Measurements from ENCODE around the gene CBX8.

Gene CBX8

GRCh38 chr17:79813297-79814126 is 16.6 kb upstream of the CBX8 start:
- TF ChIP-seq, protein P1, sequence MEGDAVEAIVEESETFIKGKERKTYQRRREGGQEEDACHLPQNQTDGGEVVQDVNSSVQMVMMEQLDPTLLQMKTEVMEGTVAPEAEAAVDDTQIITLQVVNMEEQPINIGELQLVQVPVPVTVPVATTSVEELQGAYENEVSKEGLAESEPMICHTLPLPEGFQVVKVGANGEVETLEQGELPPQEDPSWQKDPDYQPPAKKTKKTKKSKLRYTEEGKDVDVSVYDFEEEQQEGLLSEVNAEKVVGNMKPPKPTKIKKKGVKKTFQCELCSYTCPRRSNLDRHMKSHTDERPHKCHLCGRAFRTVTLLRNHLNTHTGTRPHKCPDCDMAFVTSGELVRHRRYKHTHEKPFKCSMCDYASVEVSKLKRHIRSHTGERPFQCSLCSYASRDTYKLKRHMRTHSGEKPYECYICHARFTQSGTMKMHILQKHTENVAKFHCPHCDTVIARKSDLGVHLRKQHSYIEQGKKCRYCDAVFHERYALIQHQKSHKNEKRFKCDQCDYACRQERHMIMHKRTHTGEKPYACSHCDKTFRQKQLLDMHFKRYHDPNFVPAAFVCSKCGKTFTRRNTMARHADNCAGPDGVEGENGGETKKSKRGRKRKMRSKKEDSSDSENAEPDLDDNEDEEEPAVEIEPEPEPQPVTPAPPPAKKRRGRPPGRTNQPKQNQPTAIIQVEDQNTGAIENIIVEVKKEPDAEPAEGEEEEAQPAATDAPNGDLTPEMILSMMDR (IDR thresholded peaks at IDR 0.05; ENCODE audit: borderline replicate concordance, extremely low read depth, low read length, poor library complexity, severe bottlenecking) = no peak
- peak overlapping the region in 1 of 2 experiments; percentile 58; a peak in 2 of 4 replicates for H3K4me3 ChIP-seq (ENCODE audit: low read depth in 1 of 2, low read length in 2 of 2)
- peak; percentile 64 for DNase-seq
- no peak for ATAC-seq (ENCODE audit: insufficient read depth, low read depth)
- peak overlapping the region; percentile 91 for H3K4me2 ChIP-seq (ENCODE audit: insufficient read depth, low read length)
- H3K9ac ChIP-seq (ENCODE audit: low read depth, low read length) = peak overlapping the region; percentile 69
- H3K27ac ChIP-seq (ENCODE audit: low read length) = peak overlapping the region; percentile 30; the same call in 1 of the 2 replicates
- no peaks in the 10 kb centered on the region for H3K79me2 ChIP-seq (ENCODE audit: insufficient read depth, low read length)
- peak overlapping the region; percentile 69 for H2AFZ ChIP-seq (ENCODE audit: low read depth, low read length)
- H3K27me3 ChIP-seq (ENCODE audit: insufficient read depth, low read length, poor library complexity) = peaks cover 36% of the 10 kb centered on the region
- peaks cover 50% of the 10 kb centered on the region for H3K4me1 ChIP-seq (ENCODE audit: insufficient read depth, low read length)
- no peaks in the 10 kb centered on the region for H3K9me3 ChIP-seq (ENCODE audit: insufficient read depth, low read length, severe bottlenecking)
- no peaks in the 10 kb centered on the region for H4K20me1 ChIP-seq (ENCODE audit: insufficient read depth, low read length)
- H3K36me3 ChIP-seq (ENCODE audit: insufficient read depth, low read length) = no peaks in the 10 kb centered on the region

DNA sequence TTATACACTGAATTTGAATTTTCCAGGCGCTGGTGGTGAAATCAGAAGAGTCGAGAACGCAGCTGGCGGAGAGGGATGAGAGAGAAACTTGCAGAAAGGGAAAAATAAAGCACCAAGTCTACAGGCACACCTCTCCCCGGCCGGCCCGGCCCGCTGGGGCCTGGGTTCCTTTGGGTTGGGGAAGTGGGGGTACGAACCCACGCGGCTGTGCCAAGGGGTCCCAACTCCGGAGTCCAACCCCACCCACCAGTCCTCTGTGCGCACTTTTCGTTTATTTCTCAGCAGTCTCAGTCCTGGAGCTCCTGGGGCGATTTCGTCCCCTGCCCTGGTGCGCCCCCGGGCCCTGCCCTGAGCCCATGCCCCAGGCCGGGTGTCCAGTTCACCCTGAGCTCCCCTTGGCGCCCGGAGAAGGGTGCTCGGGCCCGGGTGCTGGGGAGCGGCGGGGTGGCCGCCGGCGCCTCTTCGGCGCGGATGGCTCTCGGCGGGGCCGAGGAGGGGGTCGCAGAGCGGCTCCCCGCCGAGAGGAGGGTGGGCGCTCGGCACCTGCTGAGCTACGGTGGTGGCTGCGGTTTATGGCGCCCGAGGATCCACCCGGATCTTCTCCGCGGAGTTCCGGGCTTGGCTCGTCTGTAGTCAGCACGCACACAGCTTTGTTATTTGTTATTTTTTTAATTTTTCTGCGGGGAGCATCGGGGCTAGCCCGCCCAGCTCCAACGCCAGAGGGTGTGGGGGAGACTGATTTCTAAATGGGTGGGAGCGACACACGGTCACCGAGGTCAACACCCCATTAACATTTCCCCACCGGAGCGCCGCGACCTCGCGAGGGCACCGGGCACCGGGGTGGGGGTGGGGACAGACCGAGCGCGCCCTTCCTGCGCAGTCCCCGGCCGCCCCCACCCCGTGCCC is 15.7 kb upstream of the CBX8 start:
- peak; percentile 63 for DNase-seq
- peaks cover 50% of the 10 kb centered on the region for H3K4me1 ChIP-seq (ENCODE audit: insufficient read depth, low read length)
- H3K79me2 ChIP-seq (ENCODE audit: insufficient read depth, low read length) = no peaks in the 10 kb centered on the region
- peak overlapping the region; percentile 69 for H3K9ac ChIP-seq (ENCODE audit: low read depth, low read length)
- H3K4me2 ChIP-seq (ENCODE audit: insufficient read depth, low read length) = peak overlapping the region; percentile 91
- H3K27me3 ChIP-seq (ENCODE audit: insufficient read depth, low read length, poor library complexity) = peaks cover 44% of the 10 kb centered on the region
- TF ChIP-seq EZH2 (IDR thresholded peaks at IDR 0.05; ENCODE audit: borderline replicate concordance, low read depth, low read length, severe bottlenecking) = peak; percentile 97
- TF ChIP-seq, protein P1 (IDR thresholded peaks at IDR 0.05; ENCODE audit: borderline replicate concordance, extremely low read depth, low read length, poor library complexity, severe bottlenecking) = no peak
- no peak overlapping the region for H3K27ac ChIP-seq (ENCODE audit: low read length)
- peak overlapping the region; percentile 82 for H2AFZ ChIP-seq (ENCODE audit: low read depth, low read length)
- ATAC-seq (ENCODE audit: insufficient read depth, low read depth) = peak; percentile 25
- peak overlapping the region in 1 of 2 experiments; percentile 58; a peak in 2 of 4 replicates for H3K4me3 ChIP-seq (ENCODE audit: low read depth in 1 of 2, low read length in 2 of 2)
- no peaks in the 10 kb centered on the region for H3K36me3 ChIP-seq (ENCODE audit: insufficient read depth, low read length)
- H3K9me3 ChIP-seq (ENCODE audit: insufficient read depth, low read length, severe bottlenecking) = no peaks in the 10 kb centered on the region
- H4K20me1 ChIP-seq (ENCODE audit: insufficient read depth, low read length) = no peaks in the 10 kb centered on the region

DNA sequence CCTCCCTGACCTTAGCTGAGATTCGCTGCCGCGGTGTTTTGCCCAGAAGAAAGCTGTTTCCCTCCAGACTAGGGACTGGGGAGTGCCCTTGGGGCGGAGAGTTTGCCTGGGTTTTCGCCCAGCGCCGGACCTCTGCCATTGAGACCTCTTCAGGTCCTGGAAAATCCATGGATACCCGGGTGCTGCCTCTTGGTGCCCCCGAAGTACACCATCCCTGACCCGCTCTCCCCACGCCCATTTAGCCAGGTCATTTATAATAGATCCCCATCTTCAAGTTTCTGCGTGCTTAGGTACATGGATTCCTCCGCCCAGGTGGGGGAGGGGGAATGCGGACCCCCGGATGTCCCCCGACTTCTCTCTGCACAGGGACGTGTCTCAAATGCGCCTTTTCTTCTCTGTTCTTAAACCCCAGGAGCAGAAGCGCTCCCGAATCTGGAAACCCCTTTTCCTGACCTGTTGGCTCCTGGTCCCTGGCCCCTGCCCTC is 15.0 kb upstream of the CBX8 start:
- Histone ChIP-seq H2AFZ (ENCODE audit: low read depth, low read length) (no peak overlapping the region), H3K27me3 (ENCODE audit: insufficient read depth, low read length, poor library complexity) (peaks cover 44% of the 10 kb centered on the region), H3K9me3 (ENCODE audit: insufficient read depth, low read length, severe bottlenecking) (no peaks in the 10 kb centered on the region), H4K20me1 (ENCODE audit: insufficient read depth, low read length) (no peaks in the 10 kb centered on the region), H3K4me1 (ENCODE audit: insufficient read depth, low read length) (peaks cover 50% of the 10 kb centered on the region), H3K36me3 (ENCODE audit: insufficient read depth, low read length) (no peaks in the 10 kb centered on the region), H3K27ac (ENCODE audit: low read length) (no peak overlapping the region), H3K9ac (ENCODE audit: low read depth, low read length) (peak overlapping the region; percentile 26; the same call in 1 of the 2 replicates), H3K4me2 (ENCODE audit: insufficient read depth, low read length) (peak overlapping the region; percentile 91), H3K79me2 (ENCODE audit: insufficient read depth, low read length) (no peaks in the 10 kb centered on the region), H3K4me3 (ENCODE audit: low read depth in 1 of 2, low read length in 2 of 2) (peak overlapping the region in 1 of 2 experiments; percentile 27; a peak in 2 of 4 replicates)
- DNase-seq (no peak), ATAC-seq (ENCODE audit: insufficient read depth, low read depth) (no peak)
- peak; percentile 6 for TF ChIP-seq EZH2 (IDR thresholded peaks at IDR 0.05; ENCODE audit: borderline replicate concordance, low read depth, low read length, severe bottlenecking)
- TF ChIP-seq, protein P1 (IDR thresholded peaks at IDR 0.05; ENCODE audit: borderline replicate concordance, extremely low read depth, low read length, poor library complexity, severe bottlenecking) = no peak

Measured in DND-41 (cell line).